ENCODE data around the gene RNF150.

The RNF150 gene

DNA sequence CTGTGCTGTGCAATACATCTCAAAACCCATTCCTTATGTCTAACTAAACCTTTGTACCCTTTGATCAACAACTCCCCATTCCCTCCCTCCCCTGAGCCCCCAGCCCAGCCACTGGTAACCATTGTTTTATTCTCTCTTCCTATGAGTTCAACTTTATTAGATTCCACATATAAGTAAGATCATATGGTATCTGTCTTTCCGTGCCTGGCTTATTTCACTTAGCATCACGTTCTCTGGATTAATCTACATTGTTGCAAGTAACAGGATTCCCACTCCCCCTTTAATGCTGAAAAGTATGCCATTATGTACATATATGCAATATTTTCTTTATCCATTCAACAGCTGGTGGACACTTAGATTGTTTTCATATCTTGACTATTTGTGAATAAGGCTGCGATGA lies 119.4 kb downstream of the RNF150 start:
- H3K9me3 ChIP-seq = no peaks in the 10 kb centered on the region
- H3K27ac ChIP-seq = no peak overlapping the region
- H3K27me3 ChIP-seq = no peaks in the 10 kb centered on the region
- TF ChIP-seq, protein P1, sequence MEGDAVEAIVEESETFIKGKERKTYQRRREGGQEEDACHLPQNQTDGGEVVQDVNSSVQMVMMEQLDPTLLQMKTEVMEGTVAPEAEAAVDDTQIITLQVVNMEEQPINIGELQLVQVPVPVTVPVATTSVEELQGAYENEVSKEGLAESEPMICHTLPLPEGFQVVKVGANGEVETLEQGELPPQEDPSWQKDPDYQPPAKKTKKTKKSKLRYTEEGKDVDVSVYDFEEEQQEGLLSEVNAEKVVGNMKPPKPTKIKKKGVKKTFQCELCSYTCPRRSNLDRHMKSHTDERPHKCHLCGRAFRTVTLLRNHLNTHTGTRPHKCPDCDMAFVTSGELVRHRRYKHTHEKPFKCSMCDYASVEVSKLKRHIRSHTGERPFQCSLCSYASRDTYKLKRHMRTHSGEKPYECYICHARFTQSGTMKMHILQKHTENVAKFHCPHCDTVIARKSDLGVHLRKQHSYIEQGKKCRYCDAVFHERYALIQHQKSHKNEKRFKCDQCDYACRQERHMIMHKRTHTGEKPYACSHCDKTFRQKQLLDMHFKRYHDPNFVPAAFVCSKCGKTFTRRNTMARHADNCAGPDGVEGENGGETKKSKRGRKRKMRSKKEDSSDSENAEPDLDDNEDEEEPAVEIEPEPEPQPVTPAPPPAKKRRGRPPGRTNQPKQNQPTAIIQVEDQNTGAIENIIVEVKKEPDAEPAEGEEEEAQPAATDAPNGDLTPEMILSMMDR (IDR thresholded peaks at IDR 0.05) = no peak
- H3K4me3 ChIP-seq (ENCODE audit: low read depth in 1 of 2, low read length in 1 of 2) = no peak overlapping the region
- H3K4me1 ChIP-seq (ENCODE audit: control insufficient read depth in 1 of 2, insufficient read depth in 1 of 2, low read depth in 1 of 2, low read length in 1 of 2) = no peaks in the 10 kb centered on the region
- H3K36me3 ChIP-seq = no peaks in the 10 kb centered on the region

DNA sequence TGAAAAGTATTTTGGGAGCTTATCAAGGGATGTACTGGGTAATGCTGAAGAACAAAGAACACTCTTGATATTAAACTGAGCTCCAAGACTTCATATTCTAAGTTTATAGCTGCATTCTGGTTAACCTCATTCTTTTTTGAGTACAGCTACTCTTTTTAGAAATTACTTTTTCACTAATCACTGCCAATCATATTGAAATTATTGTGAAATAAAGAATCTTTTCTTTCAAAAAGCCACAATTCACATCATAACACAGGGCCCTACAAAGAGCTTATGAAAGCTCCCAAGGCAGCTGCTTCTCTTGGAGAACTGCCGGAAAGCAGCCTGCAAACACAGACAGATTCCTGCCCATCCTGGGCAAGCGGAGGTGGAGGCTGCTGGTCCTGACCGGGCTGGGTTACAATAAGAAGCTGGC lies 121.4 kb downstream of the RNF150 start:
- H3K36me3 ChIP-seq = no peaks in the 10 kb centered on the region
- TF ChIP-seq, protein P1 (IDR thresholded peaks at IDR 0.05) = no peak
- no peaks in the 10 kb centered on the region for H3K4me1 ChIP-seq (ENCODE audit: control insufficient read depth in 1 of 2, insufficient read depth in 1 of 2, low read depth in 1 of 2, low read length in 1 of 2)
- H3K9me3 ChIP-seq = no peaks in the 10 kb centered on the region
- no peak overlapping the region for H3K4me3 ChIP-seq (ENCODE audit: low read depth in 1 of 2, low read length in 1 of 2)
- no peak overlapping the region for H3K27ac ChIP-seq
- H3K27me3 ChIP-seq = no peaks in the 10 kb centered on the region

DNA sequence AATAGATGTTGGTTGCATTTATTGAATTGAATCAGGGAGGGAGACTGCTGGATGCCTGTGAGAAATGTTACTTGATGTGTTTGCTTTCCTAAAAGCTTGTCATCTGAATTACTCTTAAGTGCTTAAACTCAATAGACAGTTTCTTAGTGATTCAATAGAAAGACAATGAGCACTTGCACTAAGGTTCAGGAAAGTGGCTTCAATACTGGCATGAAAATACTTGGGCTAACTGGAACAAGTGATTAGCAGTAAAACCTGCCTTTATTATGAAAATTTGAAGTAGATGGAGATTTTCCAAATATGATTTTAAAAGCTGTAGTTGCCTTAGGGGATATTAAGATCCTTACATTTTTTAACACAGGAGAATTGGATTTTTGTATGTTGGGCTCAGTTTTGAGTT lies 123.3 kb downstream of the RNF150 start:
- Histone ChIP-seq H3K9me3 (no peaks in the 10 kb centered on the region), H3K27me3 (no peaks in the 10 kb centered on the region), H3K4me3 (ENCODE audit: low read depth in 1 of 2, low read length in 1 of 2) (no peak overlapping the region), H3K4me1 (ENCODE audit: control insufficient read depth in 1 of 2, insufficient read depth in 1 of 2, low read depth in 1 of 2, low read length in 1 of 2) (no peaks in the 10 kb centered on the region), H3K36me3 (no peaks in the 10 kb centered on the region), H3K27ac (no peak overlapping the region)
- TF ChIP-seq, protein P1 (IDR thresholded peaks at IDR 0.05) = no peak

DNA sequence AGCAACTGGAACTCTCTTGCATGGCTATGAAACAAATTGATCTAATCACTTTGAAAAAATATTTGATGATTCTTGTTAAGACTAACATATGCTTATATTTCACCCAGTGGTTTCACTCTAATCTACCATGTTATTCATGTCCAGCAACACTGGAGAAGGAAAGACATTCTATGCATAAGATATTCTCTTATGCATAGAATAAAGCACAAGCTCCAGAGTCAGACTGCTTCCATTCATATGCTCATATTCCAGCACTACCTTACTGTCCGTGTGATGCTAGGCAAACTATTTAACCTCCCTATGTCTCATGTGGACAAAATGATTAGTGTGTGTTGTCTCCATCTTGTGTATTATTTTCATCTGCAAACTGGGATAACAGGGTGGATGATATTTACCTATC lies 124.1 kb downstream of the RNF150 start:
- no peaks in the 10 kb centered on the region for H3K4me1 ChIP-seq (ENCODE audit: control insufficient read depth in 1 of 2, insufficient read depth in 1 of 2, low read depth in 1 of 2, low read length in 1 of 2)
- H3K4me3 ChIP-seq (ENCODE audit: low read depth in 1 of 2, low read length in 1 of 2) = no peak overlapping the region
- H3K27me3 ChIP-seq = no peaks in the 10 kb centered on the region
- no peaks in the 10 kb centered on the region for H3K36me3 ChIP-seq
- no peak overlapping the region for H3K27ac ChIP-seq
- TF ChIP-seq, protein P1 (IDR thresholded peaks at IDR 0.05) = no peak
- H3K9me3 ChIP-seq = no peaks in the 10 kb centered on the region

DNA sequence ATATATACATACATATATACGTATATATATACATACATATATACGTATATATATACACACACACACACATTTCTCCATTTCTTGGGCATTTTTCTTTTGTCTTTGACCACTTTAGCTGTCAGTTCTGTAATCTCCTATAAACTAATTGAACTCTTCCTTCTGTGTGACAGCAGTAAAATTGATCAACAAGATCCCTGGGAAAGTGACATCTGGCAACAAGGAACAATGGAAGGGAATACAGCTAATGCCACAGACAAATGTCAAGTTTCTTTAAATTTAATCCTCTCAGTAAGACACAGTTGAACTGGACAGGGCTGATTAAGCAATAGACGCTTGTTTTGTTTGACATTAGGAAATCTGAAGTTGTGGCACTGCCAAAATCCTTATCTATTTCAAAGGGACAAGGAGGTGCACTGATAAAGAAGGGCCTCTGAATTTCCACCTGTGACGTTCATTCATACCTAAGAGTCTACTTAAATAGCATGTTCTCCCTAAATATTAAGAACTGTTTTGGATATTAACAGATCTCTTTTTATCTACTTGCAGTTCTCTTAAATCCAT lies 126.9 kb downstream of the RNF150 start:
- TF ChIP-seq, protein P1 (IDR thresholded peaks at IDR 0.05) = no peak
- no peaks in the 10 kb centered on the region for H3K27me3 ChIP-seq
- no peak overlapping the region for H3K4me3 ChIP-seq (ENCODE audit: low read depth in 1 of 2, low read length in 1 of 2)
- H3K36me3 ChIP-seq = no peaks in the 10 kb centered on the region
- H3K9me3 ChIP-seq = no peaks in the 10 kb centered on the region
- H3K4me1 ChIP-seq (ENCODE audit: control insufficient read depth in 1 of 2, insufficient read depth in 1 of 2, low read depth in 1 of 2, low read length in 1 of 2) = no peaks in the 10 kb centered on the region
- no peak overlapping the region for H3K27ac ChIP-seq

DNA sequence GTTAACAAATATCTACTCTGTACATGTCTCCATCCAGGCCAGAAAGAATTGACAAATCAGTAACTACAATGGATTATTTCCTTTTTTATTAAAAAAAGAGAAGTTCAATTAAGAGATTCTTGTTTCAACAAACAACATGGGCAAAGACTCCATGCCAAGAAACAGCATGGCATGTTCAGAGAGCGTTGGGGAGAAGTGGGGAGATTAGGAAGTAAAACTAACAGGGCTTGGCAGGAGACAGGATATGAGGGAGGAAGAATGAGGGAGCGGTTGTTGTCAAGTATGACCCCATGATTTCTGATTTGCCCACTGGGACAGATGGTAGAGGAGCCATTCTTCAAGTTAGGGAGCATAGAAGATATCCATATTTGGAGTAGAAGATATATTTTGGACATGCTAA lies 128.4 kb downstream of the RNF150 start:
- H3K9me3 ChIP-seq = no peaks in the 10 kb centered on the region
- TF ChIP-seq, protein P1 (IDR thresholded peaks at IDR 0.05) = no peak
- H3K27me3 ChIP-seq = no peaks in the 10 kb centered on the region
- no peak overlapping the region for H3K4me3 ChIP-seq (ENCODE audit: low read depth in 1 of 2, low read length in 1 of 2)
- H3K36me3 ChIP-seq = no peaks in the 10 kb centered on the region
- H3K4me1 ChIP-seq (ENCODE audit: control insufficient read depth in 1 of 2, insufficient read depth in 1 of 2, low read depth in 1 of 2, low read length in 1 of 2) = no peaks in the 10 kb centered on the region
- H3K27ac ChIP-seq = no peak overlapping the region
